ENCODE measurements around the gene C11orf42.
A peak's percentile ranks its signal among the peaks of the same experiment; 100 is the strongest.

Gene C11orf42

GRCh38 chr11:6249770-6250555 is 44.6 kb downstream of the C11orf42 start:
- Histone ChIP-seq H3K4me3 (IDR thresholded peaks at IDR 0.05; ENCODE audit: insufficient read depth, low read depth, low read length) (no peak overlapping the region), H3K4me2 (no peak overlapping the region), H3K4me1 (ENCODE audit: low read depth, poor library complexity, severe bottlenecking) (no peaks in the 10 kb centered on the region), H3K36me3 (ENCODE audit: insufficient read depth) (no peaks in the 10 kb centered on the region), H3K27me3 (ENCODE audit: insufficient read depth, low read depth) (no peaks in the 10 kb centered on the region), H3K79me2 (ENCODE audit: insufficient read depth, low read depth) (no peaks in the 10 kb centered on the region), H3K9ac (no peak overlapping the region), H4K20me1 (ENCODE audit: insufficient read depth) (no peaks in the 10 kb centered on the region), H3K27ac (no peak overlapping the region), H2AFZ (ENCODE audit: low read depth) (no peak overlapping the region)
- TF ChIP-seq, protein P1, sequence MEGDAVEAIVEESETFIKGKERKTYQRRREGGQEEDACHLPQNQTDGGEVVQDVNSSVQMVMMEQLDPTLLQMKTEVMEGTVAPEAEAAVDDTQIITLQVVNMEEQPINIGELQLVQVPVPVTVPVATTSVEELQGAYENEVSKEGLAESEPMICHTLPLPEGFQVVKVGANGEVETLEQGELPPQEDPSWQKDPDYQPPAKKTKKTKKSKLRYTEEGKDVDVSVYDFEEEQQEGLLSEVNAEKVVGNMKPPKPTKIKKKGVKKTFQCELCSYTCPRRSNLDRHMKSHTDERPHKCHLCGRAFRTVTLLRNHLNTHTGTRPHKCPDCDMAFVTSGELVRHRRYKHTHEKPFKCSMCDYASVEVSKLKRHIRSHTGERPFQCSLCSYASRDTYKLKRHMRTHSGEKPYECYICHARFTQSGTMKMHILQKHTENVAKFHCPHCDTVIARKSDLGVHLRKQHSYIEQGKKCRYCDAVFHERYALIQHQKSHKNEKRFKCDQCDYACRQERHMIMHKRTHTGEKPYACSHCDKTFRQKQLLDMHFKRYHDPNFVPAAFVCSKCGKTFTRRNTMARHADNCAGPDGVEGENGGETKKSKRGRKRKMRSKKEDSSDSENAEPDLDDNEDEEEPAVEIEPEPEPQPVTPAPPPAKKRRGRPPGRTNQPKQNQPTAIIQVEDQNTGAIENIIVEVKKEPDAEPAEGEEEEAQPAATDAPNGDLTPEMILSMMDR (conservative IDR thresholded peaks at IDR 0.05; ENCODE audit: low read depth, low read length), result no peak

DNA sequence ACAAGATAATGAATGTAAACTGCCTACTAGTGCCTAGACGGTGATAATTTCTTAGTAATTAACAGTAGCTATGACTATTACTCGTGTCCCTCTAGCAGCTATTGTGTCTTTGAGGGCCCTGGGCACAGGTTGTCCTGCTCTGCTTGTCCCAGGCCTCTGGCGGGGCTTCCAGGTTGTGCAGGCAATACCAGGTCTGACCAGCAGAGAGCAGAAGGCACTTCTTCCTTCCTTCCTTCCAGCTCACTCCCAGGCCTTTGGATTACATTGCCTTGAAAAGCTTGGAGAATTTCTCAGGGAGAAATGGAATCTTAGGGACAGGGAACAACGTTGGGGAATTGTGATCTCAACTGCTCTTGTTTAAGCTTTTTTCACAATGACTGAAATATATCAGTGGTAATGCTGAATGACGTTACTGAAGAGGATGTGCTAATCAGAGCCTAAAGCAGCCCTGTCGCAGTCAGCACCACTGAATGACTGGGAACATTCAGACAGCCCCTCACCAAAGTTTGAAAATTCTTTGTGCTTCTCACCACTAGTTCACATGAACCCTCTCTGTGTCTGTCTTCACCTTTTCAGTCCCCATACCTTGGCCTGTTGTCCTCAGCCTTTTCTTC is 45.9 kb downstream of the C11orf42 start:
- Histone ChIP-seq H3K79me2 (ENCODE audit: insufficient read depth, low read depth) (no peaks in the 10 kb centered on the region), H3K36me3 (ENCODE audit: insufficient read depth) (no peaks in the 10 kb centered on the region), H3K27ac (no peak overlapping the region), H3K9ac (no peak overlapping the region), H3K4me3 (IDR thresholded peaks at IDR 0.05; ENCODE audit: insufficient read depth, low read depth, low read length) (no peak overlapping the region), H4K20me1 (ENCODE audit: insufficient read depth) (no peaks in the 10 kb centered on the region), H2AFZ (ENCODE audit: low read depth) (no peak overlapping the region), H3K27me3 (ENCODE audit: insufficient read depth, low read depth) (no peaks in the 10 kb centered on the region), H3K4me2 (no peak overlapping the region), H3K4me1 (ENCODE audit: low read depth, poor library complexity, severe bottlenecking) (no peaks in the 10 kb centered on the region)
- TF ChIP-seq, protein P1 (conservative IDR thresholded peaks at IDR 0.05; ENCODE audit: low read depth, low read length), result peak; percentile 44; the same call in 1 of the 2 replicates

DNA sequence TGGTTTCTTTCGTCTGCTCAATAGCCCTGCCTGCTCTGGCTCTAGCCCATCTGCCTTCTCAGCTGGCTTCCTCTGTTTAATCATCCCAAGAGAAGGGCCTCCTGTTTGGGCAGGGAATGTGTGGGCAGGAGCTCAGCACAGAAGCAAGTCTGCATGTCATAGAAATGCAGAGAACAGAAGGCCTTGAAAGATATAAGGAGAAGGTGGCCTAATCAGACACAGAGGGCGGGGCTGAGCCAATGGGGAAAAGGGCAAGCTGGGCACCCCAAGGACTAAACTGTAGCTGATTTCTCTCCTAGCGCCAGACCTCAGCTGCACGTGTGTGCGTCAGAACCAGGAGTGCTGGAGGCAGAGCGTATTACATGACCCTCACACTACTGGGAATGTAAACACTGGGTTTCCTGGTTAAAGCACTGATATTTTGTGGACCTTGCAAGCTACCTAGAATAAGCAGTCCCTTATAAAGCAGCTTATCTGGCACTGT is 46.7 kb downstream of the C11orf42 start:
- Histone ChIP-seq H3K4me1 (ENCODE audit: low read depth, poor library complexity, severe bottlenecking) (no peaks in the 10 kb centered on the region), H3K27ac (no peak overlapping the region), H3K79me2 (ENCODE audit: insufficient read depth, low read depth) (no peaks in the 10 kb centered on the region), H3K4me3 (IDR thresholded peaks at IDR 0.05; ENCODE audit: insufficient read depth, low read depth, low read length) (no peak overlapping the region), H3K36me3 (ENCODE audit: insufficient read depth) (no peaks in the 10 kb centered on the region), H3K9ac (no peak overlapping the region), H2AFZ (ENCODE audit: low read depth) (no peak overlapping the region), H4K20me1 (ENCODE audit: insufficient read depth) (no peaks in the 10 kb centered on the region), H3K27me3 (ENCODE audit: insufficient read depth, low read depth) (no peaks in the 10 kb centered on the region), H3K4me2 (no peak overlapping the region)
- TF ChIP-seq, protein P1 (conservative IDR thresholded peaks at IDR 0.05; ENCODE audit: low read depth, low read length), result no peak

DNA sequence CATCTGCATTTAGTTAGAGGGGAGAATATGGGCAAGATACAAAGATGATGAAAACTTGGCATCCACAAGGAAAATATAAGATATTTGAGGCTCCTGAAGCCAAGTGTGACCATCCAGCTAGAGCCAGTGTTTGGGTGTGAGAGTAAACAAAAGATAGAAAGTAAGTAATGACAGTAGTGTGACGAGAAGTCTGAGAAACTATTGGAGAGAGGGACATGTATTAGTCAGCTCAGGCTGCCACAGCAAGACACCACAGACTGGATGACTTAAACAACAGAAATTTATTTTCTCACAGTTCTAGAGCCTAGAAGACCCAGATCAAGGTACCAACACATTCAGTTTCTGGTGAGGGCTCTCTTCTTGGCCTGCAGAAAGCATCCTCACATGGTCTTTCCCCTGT is 47.8 kb downstream of the C11orf42 start:
- Histone ChIP-seq H3K4me2 (no peak overlapping the region), H4K20me1 (ENCODE audit: insufficient read depth) (no peaks in the 10 kb centered on the region), H3K27ac (no peak overlapping the region), H3K4me3 (IDR thresholded peaks at IDR 0.05; ENCODE audit: insufficient read depth, low read depth, low read length) (no peak overlapping the region), H3K9ac (no peak overlapping the region), H3K36me3 (ENCODE audit: insufficient read depth) (no peaks in the 10 kb centered on the region), H2AFZ (ENCODE audit: low read depth) (no peak overlapping the region), H3K4me1 (ENCODE audit: low read depth, poor library complexity, severe bottlenecking) (no peaks in the 10 kb centered on the region), H3K27me3 (ENCODE audit: insufficient read depth, low read depth) (no peaks in the 10 kb centered on the region), H3K79me2 (ENCODE audit: insufficient read depth, low read depth) (no peaks in the 10 kb centered on the region)
- TF ChIP-seq, protein P1 (conservative IDR thresholded peaks at IDR 0.05; ENCODE audit: low read depth, low read length), result no peak

Measured in KMS-11 (cell line).